NCI-H774 (cell line): ENCODE data around the gene OBSCN.

Source experiments
- DNase-seq: peaks from one replicate; lab custom pipeline; 2025; lab: John Stamatoyannopoulos, UW

Gene OBSCN

DNA sequence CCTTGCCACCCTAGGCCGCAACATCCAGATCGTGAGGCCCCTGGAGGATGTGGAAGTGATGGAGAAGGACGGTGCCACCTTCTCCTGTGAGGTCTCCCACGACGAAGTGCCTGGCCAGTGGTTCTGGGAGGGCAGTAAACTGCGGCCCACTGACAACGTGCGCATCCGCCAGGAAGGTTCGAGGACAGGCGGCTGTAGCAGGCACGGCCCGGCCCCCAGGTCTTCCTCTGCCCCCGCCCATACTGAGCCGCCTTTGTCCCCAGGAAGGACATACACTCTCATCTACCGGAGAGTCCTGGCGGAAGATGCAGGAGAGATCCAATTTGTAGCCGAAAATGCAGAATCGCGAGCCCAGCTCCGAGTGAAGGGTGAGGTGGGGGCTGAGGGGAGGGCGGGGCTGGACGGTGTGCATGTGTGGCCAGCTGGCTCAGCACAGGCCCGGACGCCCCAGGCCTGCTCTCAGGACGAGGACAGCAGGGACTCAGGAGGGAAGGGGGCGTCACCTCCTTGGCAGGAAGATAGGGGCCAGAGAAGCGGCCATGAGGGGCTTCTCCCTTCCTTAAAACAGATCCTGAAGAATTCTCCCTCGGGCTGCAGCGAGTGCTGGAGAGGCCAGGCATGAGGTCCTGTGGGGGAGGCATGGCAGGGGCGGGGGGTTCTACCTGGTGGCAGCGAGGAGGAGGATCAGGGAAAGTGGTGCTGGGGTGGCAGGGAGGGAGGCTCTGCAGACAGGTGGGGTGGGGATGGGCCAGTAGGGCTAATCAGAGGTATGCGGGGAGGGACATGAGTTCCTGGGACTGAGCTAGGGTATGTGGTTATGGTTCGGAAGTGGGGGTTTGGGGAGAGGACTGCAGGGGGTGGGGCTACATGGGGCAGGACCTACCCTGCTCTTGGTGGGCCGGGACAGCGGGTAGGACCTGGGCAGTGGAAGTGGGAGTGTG, 69.9 kb downstream of the OBSCN start:
- DNase-seq: no peak

DNA sequence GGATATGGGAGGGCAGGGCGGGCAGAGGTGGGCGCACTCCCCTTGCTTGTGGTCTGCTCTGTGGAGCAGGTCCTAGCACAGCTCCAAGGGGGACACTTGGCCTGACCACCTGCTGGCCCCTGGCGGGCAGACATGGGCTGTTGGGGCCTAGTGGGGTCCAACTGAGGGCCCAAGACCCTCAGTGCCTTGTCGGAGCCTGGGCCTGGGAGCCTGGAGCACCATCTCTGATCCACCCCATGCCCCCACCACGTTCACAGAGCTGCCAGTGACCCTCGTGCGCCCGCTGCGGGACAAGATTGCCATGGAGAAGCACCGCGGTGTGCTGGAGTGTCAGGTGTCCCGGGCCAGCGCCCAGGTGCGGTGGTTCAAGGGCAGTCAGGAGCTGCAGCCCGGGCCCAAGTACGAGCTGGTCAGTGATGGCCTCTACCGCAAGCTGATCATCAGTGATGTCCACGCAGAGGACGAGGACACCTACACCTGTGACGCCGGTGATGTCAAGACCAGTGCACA, 70.6 kb downstream of the OBSCN start:
- no peak for DNase-seq

DNA sequence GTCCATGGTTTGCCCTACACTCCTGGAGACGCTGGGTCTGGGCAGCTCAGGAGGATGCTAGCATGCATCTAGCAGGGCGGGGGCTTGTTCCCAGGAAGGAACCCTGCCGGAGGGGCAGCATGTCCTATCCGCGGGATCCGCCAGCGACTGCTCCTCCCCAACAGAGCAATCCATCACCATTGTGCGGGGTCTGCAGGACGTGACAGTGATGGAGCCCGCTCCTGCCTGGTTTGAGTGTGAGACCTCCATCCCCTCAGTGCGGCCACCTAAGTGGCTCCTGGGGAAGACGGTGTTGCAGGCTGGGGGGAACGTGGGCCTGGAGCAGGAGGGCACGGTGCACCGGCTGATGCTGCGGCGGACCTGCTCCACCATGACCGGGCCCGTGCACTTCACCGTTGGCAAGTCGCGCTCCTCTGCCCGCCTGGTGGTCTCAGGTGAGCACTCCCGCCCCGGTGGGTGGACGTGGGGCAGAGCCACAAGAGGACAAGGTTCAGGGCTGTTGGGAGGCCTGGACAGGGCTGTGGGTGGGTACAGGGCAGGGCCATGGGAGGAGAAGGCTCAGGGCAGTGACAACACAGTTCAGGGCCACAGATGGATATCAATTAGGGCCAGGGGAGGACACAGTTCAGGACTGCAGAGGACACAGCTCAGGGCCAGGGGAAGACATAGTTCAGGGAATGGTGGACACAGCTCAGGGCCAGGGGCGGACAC, 71.3 kb downstream of the OBSCN start:
- no peak for DNase-seq

- no peak for DNase-seq
These were observed 71.9 kb downstream of the OBSCN start for GRCh38 chr1:228279722-228280105.

GRCh38 chr1:228280106-228280901, 72.5 kb downstream of the OBSCN start:
- DNase-seq: no peak

GRCh38 chr1:228280961-228281591, 73.2 kb downstream of the OBSCN start:
- DNase-seq: no peak

GRCh38 chr1:228281631-228282328, 73.9 kb downstream of the OBSCN start:
- DNase-seq: no peak

DNA sequence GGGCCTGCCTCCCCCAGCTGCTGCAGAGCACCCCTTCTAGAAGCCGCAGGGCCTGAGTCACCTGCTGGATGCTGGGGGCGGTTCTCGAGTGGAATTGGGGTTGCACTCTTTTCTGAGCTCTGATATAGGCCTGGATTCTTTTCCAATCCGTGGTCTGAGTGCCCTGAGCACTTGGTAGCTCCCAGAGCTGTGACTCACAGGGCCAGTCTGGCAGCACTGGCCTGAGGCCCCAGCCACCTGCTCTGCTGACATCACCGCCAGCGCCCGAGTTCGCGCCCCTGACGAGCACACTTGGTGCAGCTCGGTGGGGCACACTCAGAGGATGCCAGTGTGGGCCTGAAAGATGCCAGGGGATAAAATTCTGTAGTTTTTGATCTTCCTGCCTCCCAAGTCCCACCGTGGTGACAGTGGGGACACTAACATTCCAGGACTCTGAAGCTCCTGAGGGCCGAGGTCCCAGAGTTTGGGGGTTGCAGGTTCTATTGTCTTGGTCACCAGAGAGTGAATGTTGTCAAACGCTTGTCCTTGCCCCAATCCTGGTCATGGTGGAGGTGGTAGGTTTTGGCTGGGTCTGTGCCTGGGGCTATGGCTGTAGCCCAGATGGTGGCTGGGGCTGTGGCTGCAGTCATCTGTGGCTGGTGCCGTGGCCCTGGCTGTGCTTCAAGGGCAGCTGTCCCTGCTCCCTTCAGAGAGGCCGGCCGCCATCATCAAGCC, 74.6 kb downstream of the OBSCN start:
- DNase-seq: no peak

DNA sequence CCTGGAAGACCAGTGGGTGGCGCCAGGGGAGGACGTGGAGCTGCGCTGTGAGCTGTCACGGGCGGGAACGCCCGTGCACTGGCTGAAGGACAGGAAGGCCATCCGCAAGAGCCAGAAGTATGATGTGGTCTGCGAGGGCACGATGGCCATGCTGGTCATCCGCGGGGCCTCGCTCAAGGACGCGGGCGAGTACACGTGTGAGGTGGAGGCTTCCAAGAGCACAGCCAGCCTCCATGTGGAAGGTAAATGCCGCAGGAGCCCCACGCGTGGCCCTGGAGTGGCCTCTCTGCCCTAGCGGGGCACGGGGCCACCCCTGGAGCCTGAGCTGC, 75.2 kb downstream of the OBSCN start:
- DNase-seq: no peak

- DNase-seq: no peak
These were observed 75.8 kb downstream of the OBSCN start for GRCh38 chr1:228283476-228284147.

DNA sequence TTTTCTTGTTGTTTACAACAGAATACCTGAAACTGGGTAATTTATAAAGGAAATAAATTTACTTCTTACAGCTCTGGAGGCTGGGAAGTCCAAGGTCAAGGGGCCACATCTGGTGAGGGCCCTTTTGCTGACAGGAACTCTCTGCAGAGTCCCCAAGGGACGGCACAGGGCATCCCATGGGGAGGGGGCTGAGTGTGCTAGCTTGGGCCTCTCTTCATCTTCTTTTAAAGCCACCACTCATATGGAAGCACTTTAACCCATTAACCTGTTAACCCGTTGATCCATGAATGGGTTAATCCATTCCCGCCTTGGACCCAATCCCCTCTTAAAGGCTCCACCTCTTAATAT, 76.3 kb downstream of the OBSCN start:
- DNase-seq: no peak

DNA sequence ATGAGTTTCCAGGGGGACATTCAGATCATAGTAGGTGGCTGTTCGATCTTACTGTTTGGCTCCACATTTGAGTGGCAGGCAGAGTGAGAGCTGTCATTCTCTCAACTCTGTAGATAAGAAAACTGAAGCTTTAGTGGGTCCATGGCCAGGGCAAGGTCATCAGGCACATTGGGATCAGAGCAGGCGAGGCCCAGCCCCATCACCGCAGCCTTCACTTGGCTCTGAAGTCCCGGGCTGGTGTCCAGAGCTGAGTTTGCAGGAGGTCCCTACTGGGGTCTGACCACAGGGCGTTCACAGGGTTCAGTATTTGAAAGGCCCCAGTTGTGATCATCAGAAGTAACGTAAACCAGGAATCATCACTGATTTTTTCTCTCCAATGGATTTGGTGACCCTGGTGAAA, 76.7 kb downstream of the OBSCN start:
- DNase-seq: no peak

DNA sequence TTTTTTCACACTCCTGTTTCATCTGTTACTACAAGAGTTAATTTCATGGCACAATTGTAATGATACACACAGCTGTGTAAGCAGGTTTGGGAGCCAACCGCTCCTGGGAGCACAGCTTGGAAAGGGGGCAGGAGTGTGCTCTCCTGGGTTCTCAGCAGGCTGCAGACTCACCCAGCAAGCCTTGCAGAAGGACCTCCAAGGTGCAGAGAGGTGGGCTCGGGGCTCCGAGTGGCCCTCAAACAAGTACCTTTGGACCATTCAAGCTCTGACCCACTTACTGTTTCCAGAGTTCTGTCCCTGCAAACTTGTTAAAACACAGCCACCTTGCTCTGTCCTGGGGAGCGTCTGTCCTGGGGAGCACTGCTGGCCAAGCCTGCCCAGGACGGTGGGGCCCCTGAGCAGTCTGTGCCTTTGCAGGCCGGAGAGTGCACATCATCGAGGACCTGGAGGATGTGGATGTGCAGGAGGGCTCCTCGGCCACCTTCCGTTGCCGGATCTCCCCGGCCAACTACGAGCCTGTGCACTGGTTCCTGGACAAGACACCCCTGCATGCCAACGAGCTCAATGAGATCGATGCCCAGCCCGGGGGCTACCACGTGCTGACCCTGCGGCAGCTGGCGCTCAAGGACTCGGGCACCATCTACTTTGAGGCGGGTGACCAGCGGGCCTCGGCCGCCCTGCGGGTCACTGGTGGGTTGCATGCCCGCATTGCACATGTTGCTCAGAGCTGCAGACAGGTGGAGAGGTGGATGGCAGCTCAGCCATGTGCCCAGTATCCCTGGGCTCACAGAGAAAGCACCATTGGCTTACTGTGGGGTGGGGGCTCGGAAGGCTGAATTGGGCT, 78.0 kb downstream of the OBSCN start:
- no peak for DNase-seq

GRCh38 chr1:228286505-228287417, 78.9 kb downstream of the OBSCN start:
- DNase-seq: no peak

DNA sequence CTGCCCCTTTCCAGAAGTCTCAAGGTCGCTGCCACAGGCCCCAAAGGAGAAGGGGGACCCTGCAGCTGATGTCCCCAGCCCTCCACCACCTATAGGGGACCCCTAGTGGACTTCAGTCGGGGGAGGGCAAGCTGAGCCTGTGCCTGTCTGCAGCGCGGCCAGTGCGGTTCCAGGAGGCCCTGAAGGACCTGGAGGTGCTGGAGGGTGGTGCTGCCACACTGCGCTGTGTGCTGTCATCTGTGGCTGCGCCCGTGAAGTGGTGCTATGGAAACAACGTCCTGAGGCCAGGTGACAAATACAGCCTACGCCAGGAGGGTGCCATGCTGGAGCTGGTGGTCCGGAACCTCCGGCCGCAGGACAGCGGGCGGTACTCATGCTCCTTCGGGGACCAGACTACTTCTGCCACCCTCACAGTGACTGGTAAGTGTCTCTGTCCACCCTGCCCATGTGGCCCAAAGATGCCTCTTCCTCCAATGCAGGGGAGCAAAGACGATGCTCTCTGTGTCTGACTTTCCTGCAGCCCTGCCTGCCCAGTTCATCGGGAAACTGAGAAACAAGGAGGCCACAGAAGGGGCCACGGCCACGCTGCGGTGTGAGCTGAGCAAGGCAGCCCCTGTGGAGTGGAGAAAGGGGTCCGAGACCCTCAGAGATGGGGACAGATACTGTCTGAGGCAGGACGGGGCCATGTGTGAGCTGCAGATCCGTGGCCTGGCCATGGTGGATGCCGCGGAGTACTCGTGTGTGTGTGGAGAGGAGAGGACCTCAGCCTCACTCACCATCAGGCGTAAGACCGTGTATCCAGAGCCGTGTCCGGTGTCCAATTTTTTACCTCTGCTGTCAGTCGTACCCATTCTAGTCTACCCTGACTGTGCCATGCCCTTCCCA, 79.9 kb downstream of the OBSCN start:
- no peak for DNase-seq

- no peak for DNase-seq
These were observed 80.8 kb downstream of the OBSCN start for GRCh38 chr1:228288536-228289238.
